NCI-H2107 treated with DMSO at 0.1 percent for 48 hours (cell line): ENCODE measurements around the gene SLC49A3.
"Not testable (repeated sequence)": the region's sequence is repeated elsewhere in the genome, so short reads cannot be mapped to it uniquely, and the experiment has no call there.

Experiments
- DNase-seq: peaks from one replicate; lab custom pipeline; 2025; ENCODE audit not compliant: unreplicated experiment; lab: John Stamatoyannopoulos, UW

The SLC49A3 gene

GRCh38 chr4:681736-682451, 7.1 kb downstream of the SLC49A3 start:
- no peak for DNase-seq

GRCh38 chr4:680928-681645, 7.9 kb downstream of the SLC49A3 start:
- DNase-seq: no peak

- DNase-seq: no peak
These were observed 8.4 kb downstream of the SLC49A3 start for GRCh38 chr4:680551-680927.

- DNase-seq: no peak
These were observed 8.9 kb downstream of the SLC49A3 start for GRCh38 chr4:680091-680490.

- DNase-seq: no peak
These were observed 9.3 kb downstream of the SLC49A3 start for GRCh38 chr4:679629-680028.

GRCh38 chr4:679104-679481, 9.9 kb downstream of the SLC49A3 start:
- no peak for DNase-seq

DNA sequence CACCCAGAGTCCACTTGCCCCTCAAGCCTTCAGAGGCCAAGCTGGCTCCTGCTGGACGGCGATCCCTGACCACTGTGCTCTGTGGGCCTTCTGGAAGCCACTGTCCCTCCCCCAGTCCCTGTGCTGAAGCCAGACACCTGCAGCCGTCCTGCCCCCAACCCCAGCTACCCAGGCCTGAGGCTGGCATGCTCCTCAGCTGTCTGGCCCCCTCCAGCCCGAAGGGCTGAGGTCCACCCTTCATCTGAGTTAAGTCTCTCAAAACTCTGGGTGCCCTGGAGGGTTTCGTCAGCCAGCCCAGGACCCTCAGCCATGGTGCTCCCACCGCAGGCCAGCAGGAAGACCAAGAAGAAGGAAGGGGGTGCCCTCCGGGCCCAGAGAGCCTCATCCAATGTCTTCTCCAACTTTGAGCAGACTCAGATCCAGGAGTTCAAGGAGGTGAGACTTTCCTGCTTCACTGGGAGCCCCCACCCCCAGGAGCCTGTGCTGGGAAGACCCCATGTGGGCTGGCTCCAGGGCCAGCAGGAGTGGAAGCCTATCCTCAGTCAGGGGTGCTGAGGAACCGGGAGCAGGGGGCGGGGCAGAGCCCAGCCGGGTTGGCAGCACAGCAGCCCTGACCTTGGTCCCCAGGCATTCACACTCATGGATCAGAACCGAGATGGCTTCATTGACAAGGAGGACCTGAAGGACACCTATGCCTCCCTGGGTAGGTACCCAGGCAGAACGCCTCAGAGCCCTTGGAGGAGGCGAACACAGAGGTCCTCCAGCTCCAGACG, 10.4 kb downstream of the SLC49A3 start:
- no peak for DNase-seq

DNA sequence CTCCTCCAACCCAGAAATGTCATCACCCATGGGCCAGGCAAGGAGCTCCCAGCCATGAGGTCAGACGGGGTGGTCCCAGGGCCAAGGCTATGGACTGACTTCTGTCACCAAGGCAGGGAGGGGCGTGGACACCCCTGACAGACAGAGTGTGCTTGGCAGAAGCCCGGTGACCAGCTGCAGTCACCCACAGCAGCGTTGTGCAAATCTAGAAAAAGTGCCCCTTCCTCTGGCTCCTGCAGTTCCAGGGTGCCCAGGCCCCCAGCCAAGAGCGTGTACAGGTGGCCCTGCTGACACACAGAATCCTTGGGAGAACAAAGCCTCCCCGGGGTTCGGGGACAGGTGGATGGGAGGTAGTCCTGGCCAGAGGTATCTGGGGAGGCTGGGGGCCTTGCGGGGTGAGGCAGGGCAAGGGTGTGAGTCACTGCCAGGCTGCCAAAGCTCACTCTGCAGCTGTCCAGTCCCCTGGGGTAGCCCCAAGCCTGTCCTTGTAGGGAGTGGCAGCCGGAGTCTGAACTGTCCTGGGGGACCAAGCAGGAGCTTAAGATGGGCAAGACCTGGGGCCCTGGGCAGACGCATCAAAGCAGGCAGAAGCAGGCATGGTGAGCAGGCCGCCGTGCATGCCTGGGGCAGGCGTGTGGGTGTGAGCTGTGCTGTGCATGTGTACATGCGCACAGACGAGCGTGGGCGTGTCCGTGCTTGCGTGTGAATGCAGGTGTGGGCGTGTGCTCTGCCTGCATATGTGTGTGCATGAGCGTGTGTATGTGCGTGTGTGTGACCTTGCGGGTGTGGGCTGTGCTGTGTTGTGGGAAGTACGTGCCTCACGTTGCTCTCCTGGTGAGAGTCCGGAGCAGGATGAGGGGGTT, 11.3 kb downstream of the SLC49A3 start:
- DNase-seq: no peak

DNA sequence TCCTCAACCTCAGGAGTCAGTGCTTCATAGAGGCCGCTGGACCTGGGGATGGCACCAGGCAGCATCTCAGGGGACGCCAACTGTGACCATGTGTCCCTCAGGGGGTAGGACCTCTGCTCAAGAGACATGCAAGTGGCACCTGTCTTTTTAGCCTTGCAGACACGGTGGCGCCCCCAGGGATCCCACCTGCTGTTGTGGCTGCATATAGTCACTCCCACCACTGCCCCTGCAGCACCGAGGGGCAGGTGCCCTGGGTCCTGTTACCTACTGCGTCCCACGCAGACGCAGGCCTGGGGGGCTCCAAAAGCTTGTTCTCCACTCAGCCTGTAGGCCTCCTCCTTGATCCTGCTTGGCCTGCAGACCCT, 12.1 kb downstream of the SLC49A3 start:
- no peak for DNase-seq

DNA sequence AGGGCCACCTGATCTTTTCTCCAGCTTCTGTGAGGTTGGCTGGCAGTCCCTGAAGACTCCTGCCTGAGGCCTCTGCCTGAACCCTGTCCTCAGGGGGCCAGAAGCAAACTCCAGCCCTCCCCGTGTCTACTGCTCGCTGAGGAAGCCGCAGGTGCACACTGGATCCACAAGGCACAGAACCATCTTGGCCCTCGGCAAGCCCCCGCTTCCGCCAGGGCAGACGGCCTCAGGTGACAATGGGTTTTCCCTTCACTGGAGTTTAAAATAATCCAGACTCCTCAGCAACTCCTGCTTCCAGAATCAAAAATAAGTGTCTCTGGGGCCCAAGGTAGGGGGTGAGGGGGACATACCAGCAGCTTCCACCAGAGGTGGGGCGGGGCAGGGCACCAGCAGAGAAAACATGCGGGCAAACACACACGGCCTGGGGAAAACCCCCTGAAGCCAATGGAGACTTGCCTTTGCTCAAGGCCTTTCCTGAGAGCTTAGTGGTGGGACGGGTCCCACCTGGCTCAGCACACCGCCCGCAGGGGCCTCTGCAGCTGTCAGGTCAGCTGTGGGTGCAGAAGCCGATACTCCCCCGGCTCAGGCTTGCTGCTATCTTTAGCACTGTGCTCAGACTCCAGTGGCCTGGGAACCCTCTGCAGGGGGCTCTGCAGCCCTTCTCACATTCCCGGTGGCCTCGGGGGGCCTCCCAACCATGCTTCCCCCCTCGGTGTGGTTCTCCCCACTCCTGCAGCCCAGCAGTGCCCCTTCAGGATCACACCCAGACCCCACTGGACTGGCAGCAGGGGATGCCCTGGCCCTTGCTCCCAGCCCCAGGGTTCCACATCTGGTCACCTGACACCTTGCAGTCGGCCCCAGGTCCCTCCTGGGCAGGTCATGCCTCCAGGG, 12.7 kb downstream of the SLC49A3 start:
- no peak for DNase-seq

DNA sequence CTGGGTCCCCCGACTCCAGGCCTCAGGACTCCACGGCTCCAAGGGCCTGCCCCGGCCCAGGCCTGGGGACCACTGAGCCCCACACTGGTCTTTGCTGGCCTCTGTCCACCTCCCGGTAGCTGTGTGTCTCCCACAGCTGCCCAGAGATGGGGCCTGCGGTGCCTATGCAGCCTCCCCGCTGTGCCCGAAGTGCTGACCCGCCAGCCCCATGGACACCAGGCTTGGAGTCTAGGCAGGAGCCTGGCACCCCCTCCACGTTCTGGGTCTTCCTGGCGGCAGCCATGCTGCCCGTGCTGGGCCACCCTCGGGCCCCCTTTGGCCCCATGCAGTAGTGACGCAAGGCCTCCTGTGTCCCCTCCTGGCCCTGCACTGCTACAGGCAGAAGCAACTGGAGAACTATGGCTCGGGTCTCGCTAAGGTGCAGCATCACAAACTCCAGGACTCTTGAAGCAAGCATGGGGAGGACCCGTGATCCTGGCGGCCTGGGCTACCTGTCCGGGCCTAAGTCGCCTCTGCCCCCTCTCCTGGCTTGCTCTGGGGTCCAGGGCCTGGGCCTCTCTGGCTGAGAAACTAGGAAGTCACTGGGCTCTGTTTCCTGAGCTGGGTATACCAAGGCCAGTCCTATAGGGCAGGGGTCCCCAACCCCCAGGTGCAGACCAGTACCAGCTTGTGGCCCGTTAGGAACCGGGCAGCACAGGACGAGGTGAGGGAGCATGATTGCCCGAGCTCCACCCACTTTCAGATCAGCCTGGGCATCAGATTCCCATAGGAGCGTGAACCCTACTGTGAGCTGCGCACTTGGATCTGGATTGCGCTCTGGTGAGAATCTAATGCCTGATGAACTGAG, 13.7 kb downstream of the SLC49A3 start:
- DNase-seq: no peak

DNA sequence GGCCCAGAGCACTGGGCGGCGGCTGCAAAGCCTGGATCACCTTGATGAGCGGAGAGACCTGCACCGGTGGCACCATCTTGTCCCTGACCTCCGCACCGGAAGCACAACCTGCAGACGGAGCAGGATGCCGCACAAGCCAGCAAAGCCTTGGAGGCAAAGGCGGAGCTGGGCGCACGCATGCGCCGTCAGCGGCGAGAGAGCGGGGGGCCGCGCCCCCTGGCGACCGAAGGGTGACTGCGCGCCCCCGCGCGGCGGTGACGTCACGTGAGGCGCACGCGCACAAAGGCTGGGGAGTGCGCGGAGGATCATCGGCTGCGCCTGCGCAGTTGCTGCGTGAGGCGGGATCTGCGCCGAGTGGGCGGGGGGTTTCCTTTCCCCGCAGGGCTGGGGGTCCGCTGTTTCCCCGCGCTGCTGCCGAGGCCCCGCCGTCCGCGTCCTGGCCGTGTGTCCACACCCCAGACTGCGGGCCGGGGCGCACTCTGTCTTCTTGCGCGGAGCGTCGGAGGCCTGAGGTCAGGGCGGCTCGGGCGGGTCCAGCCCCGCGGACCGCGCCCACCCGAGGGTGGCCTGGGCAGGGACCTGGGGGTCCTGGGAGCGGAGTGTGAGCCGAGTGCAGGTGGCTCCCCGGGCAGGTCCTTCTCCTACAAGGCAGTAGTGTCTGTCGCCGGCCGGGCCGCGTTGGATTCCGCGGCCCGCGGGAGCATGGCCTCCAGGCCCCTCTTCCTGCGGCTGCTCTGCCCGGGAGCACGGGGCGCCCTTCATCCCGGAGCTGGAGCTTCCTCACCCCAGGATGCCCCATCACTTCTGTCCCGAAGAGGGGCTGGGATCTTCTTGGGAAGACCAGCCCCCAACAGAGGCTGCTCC, 14.5 kb downstream of the SLC49A3 start, which contains the start of the genes ATP5ME and MYL5:
Gene ATP5ME, minus strand, starts transcription at position 105 of the 864 bp plus-strand sequence. Its CDS starts 29 bp downstream, at position 76.
Gene MYL5, plus strand, starts transcription at position 371 of the 864 bp plus-strand sequence. CDS start 3,485 bp downstream, outside the sequence.
- DNase-seq: peak; percentile 58

GRCh38 chr4:673349-674091, 15.4 kb downstream of the SLC49A3 start:
- DNase-seq: no peak

- no peak for DNase-seq
These were observed 17.2 kb downstream of the SLC49A3 start for GRCh38 chr4:671769-672168.

DNA sequence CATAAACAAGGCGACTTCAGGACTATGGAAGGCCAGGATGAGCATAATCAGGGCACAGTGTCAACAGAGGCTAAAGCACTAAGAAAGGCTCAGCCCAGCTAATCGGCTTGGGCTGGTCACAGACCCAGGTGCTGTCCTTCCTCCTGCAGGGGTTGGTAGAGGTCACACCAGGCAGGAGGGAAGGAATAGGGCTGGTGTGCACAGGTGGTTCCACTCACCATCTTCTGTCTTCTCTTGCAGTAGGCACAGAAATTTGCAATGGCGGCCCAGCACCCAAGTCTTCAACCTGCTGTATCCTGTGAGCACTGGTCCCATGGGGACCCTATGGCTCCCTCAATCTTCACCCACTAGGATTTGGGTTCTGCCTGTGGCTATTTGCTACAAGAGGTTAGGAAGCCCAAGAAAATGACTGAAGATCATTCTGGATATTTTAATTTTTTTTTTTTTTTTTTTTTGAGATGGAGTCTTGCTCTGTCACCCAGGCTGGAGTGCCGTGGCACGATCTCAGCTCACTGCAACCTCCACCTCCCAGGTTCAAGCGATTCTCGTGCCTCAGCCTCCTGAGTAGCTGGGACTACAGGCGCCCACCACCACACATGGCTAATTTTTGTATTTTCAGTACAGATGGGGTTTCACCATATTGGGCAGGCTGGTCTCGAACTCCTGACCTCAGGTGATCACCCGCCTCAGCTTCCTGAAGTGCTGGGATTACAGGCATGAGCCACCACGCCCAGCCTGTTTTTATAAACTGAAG, 19.0 kb downstream of the SLC49A3 start:
- DNase-seq: not testable (repeated sequence)

DNA sequence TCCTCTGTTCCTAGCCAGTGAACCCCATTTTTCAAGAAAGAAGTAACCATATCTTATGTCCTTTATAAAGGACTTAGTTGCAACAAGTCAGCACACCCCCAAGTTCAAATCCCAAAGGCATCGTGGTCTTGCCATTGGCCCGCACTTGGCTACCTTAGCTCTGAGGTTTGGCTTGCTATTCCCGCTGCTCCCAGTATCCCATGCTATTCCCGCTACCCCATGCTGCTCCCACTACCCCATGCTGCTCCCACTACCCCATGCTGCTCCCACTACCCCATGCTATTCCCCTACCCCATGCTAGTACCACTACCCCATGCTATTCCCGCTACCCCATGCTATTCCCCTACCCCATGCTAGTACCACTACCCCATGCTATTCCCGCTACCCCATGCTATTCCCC, 20.7 kb downstream of the SLC49A3 start:
- DNase-seq: not testable (repeated sequence)

DNA sequence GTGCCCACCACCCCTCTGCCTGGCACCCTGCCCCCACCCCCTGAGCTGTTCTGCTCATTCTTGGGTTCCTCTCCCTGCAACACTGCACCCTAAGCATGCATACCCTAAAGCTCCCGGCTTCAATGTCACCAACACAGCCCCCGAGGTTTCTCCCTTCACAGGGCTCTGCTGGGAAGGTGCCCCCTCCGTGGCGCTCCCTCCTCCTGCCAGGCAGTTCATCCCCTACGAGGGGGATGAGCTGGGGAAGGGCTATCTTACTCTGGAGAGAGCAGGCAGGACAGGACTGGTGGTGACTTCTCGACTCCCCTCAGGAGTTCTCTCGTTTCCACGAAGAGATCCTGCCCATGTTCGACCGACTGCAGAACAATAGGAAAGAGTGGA, 21.4 kb downstream of the SLC49A3 start:
- no peak for DNase-seq
